ENCODE results near the gene CDK17.

- TF ChIP-seq MXI1 (IDR thresholded peaks at IDR 0.05; ENCODE audit: low read depth, low read length) (no peak), CTCF (IDR thresholded peaks at IDR 0.05) (no peak), YY1 (IDR thresholded peaks at IDR 0.05; ENCODE audit: low read depth) (no peak), SMC3 (IDR thresholded peaks at IDR 0.05; ENCODE audit: low read depth, low read length) (no peak), EP300 (IDR thresholded peaks at IDR 0.05; ENCODE audit: borderline replicate concordance in 1 of 2, low read depth in 1 of 2, low read length in 1 of 2) (no peak), SIN3A (IDR thresholded peaks at IDR 0.05; ENCODE audit: borderline replicate concordance, low read depth, low read length) (no peak), POLR2AphosphoS5 (IDR thresholded peaks at IDR 0.05; ENCODE audit: low read depth, low read length) (no peak), JUND (IDR thresholded peaks at IDR 0.05) (no peak), TEAD4 (IDR thresholded peaks at IDR 0.05; ENCODE audit: borderline replicate concordance, insufficient read depth) (no peak)
These were observed 72.9 kb downstream of the CDK17 start for GRCh38 chr12:96327346-96327745.
